Medulla oblongata (tissue), 1 donor: ENCODE measurements around the gene AQP12A.
"Not testable (repeated sequence)": the region's sequence is repeated elsewhere in the genome, so short reads cannot be mapped to it uniquely, and the experiment has no call there.

ENCODE experiments used
- DNase-seq: peaks from one replicate; pipeline ENCODE4 v3.0.0-alpha.2; 2015; ENCODE audit errors: extremely low spot score

AQP12A gene

DNA sequence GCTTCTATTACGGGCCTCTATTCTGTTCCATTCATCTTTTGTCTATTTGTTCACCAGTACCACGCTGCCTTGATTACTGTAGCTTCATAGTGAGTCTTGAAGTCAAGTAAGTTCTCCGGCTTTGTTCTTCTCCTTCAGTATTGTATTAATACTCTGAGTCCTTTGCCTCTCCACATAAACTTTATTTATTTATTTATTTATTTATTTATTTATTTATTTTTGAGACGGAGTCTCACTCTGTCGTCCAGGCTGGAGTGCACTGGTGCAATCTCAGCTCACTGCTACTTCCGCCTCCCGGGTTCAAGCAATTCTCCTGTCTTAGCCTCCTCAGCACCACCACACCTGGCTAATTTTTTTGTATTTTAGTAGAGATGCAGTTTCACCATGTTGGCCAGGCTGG, 31.8 kb upstream of the AQP12A start:
- not testable (repeated sequence) for DNase-seq

DNA sequence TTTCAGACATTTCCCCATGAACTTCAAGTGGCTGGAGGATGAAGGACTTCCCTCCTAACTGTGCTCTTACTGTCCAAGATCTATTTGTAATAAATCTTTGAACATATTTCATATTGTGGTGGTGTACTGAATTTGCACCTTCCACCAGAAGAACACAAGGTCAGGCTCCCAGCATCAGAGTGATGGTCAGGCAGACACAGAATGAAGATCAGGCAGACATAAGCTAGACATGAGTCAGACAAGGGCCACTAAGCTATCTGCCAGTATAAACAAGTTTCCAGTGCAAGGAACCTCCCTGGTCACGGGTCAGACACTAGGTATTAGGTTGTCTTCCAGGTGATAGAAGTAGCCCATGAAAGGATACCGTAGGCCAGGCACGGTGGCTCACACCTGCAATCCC, 29.0 kb upstream of the AQP12A start:
- DNase-seq: no peak

DNA sequence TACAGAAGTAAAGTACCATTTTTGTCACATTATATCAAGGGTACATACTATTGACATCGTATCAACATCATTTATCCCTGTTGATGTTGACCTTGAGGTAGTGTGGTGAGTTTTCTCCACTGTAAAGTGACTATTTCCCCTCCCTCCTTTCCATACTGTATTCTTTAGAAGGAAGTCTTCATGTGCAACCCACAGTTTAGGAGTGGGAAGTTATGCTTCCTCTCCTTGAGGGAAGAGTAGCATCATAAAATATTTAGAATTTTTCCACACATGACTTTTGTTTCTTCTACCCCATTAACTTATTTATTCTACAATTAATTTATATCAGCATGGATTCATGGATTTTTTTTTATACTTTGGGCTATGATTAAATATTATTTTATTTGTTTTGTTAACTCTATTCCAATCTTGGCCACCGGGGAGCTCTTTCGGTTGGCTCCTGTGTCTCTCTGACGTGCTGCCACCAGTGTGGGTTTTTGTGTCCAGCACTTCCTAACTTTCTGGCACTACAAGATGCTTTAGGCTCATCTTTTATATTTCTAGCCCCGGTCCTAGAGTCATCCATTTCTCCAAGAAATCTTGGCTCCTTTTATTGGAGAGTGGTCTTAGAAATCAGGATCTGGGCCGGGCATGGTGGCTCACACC, 28.0 kb upstream of the AQP12A start:
- DNase-seq: no peak

DNA sequence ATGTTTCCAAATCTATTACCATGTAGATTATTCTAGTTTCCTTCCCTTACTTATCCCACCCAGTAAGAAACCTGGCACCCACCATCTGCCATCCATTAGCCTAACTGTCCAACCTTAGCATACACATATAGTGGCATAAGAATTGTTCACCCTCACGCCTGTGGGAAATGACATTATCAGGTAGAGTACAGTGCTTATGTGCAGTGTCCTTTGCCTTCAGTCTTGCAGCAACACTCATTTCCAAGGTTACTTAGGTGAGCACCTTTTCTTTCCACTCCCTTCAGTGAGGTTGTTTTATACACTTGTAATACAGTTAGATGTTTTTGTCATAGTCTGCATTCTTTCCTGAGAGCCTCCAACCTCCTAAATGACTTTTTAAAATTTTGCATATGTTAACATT, 27.0 kb upstream of the AQP12A start:
- DNase-seq: no peak

DNA sequence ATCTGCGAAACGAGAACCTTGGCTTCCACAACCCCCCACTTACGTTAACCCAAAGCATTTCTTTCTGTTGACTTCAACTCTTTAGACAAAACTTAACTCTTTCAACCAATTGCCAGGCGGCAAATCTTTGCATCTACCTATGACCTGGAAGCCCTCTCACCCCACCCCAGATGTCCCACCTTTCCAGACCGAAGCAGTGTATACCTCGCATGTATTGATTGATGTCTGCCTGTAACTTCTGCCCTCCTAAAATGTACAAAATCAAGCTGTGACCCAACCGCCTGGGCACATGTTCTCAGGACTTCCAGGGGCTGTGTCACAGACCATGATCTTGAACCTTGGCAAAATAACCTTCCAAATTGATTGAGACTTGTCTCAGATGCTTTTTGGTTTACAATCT, 21.3 kb upstream of the AQP12A start:
- DNase-seq: no peak

DNA sequence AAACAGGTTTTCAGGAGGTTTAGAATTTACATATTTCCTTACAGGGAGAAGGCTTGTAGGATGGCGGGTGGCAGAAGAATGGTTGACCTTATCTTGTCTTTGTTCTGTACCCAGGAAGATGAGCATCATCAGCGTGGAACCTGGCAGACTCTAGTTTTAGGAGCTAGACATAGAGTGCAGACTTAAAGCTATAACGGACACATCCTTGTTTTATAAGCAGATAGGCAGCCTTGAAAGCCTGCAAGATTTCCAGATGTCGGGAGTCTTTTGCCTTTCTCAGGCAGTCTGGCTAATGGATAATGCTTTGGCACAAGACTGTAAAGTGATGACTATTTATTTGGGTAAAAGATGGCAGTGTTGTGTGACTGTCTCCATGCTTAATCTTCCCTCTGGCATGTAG, 20.7 kb upstream of the AQP12A start:
- DNase-seq: no peak

DNA sequence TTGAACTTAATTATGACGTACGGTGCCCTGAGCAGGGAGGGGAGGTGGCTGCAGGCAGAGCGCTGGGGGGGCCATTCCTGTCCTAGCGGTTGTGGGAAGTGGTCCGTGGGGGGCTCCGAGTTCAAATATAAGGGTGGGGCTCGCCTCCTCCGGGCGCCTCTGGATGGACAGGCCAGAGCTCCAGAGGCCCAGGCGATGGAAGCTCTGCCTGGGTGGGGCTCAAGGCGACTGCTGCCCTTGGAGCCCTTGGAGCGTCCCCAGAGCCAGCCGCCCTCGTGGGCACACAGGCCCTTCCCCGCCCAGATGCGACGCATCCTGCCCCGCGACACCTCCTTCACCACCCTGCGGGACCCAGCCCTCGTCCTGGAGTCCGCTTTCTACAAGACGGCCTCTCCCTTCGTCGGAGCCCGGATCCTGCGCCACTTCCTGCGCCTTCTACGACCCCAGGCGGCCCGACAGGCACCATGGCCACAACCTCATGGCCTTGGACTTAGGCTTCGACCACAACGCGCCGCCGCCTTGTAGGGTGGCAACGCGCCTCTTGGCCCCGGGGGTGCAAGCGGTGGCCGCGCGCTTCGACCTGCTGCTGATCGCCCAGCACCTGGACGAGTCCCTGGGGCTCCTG, 19.5 kb upstream of the AQP12A start:
- DNase-seq: no peak

DNA sequence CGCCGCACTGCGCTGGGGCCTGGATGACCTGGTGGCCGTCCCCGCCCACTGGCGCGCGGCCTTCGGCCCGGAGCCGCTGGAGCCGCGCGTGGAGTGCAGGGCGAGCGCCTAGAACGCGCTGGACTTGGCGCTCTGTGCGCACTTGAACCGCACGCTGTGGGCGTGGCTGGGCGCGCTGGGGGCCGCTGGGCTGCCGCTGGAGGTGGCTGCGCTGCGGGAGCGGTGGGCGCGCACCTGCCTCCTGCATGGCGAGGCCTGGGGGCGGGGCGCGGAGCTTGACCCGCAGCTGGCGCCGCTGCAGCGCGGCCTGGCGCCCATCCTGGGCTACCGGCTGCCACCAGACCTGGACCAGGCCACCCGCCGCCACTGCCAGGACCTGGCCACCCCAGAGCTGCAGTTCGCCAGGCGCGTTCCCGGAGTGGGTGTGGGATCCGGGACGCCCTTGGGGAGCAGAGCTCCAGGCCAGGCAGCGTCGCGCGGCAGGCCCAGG, 18.9 kb upstream of the AQP12A start:
- DNase-seq: no peak

DNA sequence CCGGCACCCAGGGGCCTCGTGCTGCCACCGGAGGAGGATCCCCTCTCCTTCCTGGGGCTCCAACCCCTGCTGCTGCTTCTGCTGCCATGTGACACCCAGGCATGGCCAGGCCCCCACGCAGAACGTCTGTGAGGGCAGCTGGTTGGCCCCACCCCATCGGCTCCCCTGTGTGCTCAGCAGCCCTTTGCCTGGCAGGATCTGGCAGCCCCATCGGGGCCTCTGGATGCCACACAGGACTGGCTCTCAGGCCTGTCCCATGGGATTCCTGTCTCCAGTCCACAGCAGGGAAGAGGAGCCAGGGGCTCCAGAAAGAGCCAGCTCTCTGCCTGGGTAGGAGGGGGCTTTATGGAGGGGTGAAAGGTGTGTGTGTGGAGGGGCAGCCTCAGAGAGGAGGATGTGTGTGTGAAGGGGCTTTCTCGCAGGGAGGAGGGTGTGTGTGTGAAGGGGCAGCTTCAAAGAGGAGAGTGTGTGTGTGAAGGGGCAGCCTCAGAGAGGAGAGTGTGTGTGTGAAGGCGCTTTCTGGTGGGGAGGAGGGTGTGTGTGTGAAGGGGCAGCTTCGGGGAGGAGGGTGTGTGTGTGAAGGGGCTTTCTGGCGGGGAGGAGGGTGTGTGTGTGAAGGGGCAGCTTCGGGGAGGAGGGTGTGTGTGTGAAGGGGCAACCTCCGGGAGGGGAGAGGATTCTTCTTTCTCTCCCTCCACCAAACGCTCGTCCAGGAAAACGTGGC, 17.0 kb upstream of the AQP12A start:
- not testable (repeated sequence) for DNase-seq

DNA sequence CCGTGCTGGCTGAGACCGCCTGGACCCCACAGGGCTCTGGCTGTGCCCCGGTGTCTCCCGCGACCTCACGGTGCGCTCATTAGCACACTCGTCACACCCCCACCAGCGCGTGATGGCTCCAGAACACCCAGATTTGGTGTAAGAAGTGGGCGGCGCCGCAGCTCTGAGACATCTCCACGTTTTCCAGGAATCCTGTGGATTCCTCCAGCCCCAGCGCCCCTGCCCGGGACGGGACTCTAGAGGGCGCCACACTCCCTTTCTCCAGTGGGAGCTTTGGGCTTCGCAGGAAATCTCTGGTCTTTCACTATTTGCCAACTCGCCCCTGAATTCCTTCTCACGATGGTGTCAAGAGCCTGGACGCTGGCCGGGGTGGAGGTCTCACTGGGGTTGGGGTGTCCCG, 16.3 kb upstream of the AQP12A start:
- DNase-seq: not testable (repeated sequence)

DNA sequence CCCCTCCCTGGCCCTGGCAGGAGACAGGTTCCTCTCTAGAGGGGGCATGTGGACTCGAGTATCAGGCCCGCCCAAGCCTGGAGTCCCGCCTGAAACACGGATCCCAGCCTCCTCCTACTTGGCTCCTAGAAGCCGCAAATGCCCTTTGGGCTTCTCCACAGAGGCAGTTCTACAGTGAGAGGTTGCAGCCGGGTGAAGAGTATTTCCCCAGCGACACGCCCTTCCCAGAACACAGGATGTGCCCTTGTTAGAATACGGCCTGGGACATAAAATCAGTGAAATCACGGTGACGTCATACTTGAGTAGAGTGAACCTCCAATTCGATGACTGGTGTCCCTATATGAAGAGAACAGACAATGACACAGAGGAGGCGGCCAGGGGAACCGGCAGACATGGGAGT, 13.6 kb upstream of the AQP12A start:
- not testable (repeated sequence) for DNase-seq

DNA sequence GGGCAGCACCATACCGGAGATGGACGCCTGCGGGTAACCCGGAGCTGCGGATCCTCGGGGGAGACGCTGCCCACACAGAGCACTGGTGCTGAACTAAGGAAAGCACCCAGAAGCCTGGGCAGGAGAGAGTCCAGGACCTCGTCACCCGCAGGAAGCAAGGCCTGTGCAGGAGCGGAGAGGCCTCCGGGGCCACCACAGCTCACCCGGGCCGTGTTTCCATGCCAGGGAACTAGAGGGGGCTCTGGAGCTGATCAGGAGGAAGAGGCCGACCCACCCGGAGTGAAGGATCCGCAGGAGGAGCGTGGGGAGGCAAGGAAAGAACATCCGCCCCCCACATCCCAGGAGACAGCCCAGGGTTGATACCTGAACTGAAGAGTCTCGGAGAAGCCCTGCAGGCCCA, 12.8 kb upstream of the AQP12A start:
- not testable (repeated sequence) for DNase-seq

DNA sequence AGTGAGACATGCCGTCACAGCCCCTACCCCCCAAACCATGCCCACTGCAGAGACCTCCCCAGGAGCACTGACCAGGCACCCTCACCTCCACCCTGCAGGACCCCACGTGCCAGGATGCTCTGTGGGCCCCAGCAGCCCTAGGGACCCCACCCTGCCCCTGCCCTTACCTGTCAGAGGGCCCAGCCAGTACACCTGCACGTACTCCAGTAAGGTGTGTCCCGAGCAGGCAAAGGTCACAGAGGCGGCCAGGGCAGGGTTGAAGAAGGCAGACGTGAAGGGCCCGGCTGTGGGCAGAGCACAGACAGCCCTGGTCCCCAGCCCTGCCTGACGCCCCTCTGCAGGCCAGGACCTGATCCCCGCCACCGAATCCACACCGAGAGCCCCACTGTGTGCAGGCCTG, 11.5 kb upstream of the AQP12A start:
- not testable (repeated sequence) for DNase-seq

DNA sequence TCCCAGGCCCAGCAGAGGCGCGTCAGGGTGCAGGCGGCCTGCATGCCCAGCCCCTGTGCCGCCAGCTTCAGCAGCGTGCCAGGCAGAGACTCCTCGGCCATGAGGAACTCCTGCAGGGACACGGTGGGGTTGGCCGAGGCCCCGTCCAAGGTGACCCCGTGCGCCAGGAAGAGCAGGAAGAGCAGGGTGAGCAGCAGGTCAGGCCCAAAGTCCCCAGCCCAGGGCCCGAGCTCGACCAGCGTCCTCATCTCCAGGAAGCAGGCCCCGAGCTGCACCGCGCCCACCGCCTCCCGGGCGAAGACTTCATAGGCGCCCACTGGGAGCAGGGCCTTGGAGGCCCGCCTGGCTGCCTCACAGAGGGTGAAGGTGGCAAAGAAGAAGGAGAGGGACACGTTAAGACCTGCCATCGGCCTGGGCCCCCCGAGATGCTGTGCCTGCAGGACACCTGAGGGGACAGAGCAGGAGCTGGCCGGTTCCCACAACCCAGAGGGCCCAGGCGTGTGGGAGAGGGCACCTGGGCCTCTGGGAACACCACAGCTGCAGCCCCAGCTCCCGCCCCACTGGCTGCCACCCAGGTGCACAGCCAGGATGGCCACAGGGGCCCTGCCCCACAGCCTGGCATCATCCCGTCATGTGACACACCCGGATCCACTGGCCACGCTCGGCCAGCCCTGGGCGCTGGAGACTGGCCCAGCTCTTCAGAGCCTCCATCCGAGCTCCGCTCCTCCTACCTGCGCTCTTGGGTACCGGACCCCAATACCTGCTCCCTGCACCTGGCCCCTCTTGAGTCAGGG, 9.0 kb upstream of the AQP12A start, which contains the start of gene AQP12B:
Gene AQP12B, minus strand, starts transcription at position 455 of the 794 bp plus-strand sequence. Its CDS starts 48 bp downstream, at position 407.
- DNase-seq: not testable (repeated sequence)

DNA sequence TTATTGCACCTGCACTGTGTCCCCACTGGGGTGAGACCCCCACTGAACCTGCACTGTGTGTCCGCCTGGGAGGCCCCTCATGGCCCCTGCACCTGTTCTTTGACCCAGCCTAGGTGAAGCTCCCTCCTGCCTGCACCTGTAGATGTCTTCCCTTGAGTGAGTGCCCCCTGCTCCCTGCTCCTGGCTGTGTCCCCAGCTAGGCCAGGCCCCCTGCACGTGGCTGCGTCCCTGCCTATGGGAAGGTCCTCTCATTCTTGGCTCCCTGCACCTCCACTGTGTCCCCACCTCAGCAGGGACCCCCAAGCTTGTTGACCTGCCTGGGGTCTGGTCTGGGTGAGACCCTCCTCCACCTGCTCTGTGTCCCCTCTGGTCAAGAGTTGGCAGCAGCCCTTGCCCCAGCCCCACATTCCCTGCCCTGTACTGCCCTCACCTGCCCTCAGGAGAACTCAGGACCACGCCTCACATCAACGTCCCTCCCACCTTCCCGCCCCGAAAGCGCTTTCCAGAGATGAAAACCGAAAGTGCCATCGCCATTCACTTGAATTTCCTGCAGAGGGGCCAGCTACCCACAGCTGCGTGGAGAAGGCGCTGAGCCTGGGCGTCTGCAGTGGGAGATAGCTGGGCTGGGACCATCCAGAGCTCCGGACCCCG, 8.2 kb upstream of the AQP12A start:
- DNase-seq: not testable (repeated sequence)

DNA sequence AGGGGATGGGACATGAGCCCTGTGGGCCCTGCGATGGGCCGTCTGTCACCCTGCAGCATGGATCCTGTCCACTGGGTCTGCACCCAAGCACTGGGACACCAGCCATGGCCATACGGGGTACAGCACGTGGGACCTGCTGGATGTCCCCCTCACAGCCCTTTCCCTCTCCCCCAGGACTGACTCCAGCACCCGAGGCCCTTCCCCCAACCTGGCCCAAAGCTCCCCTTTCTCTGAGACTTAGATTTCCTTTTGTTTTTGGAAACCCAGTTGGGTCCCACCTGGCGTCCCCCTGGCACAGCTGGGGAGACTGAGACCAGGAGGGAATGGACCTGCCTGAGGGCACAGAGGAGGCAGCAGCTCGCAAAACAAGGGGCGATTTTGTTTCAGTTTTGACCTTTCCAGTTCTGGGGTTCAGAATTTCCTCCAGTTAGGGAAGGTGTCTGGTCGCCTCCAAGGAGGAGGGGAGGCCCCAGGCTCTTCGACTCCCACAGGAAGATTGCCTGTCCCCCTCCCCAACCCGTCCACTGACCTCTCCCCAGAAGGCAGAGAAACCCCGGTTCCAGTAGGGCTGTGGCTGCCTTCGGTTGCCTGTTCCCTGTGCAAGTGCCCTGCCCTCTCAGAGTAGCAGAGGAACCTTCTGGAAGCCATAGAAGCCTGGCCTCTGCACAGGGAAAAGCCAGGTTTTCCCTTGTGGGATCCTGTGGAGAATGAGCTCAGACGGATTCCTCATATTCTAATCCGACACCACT, 7.5 kb upstream of the AQP12A start:
- DNase-seq: not testable (repeated sequence)

DNA sequence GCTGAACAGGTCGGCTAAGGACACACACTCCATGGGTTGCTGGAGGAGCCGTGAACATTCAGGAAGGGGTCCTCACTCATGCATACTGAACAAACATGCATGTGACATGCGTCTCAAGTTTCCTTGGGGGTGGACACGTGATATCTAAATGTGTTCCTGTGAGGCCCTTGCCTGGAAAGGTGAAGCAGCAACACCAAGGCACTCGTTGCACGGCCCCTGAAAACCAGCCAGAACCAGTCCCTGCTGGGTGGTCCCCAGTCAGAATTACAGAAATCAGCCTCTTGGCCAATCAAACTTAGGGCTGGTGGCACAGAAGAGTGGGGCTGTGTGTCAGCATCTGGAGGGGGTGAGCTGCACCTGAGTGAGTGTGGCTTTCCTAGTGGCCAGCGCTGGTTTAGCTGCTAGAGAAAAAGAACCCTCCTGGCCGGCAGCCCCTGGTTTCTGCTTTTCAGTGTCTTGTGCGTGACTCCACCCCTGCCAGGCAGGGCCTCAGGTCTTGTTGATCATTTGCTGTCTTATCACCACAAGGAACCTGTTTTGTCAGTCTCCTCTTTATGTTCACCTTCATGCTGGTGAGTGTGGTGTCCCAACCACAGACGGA, 5.8 kb upstream of the AQP12A start:
- DNase-seq: no peak

DNA sequence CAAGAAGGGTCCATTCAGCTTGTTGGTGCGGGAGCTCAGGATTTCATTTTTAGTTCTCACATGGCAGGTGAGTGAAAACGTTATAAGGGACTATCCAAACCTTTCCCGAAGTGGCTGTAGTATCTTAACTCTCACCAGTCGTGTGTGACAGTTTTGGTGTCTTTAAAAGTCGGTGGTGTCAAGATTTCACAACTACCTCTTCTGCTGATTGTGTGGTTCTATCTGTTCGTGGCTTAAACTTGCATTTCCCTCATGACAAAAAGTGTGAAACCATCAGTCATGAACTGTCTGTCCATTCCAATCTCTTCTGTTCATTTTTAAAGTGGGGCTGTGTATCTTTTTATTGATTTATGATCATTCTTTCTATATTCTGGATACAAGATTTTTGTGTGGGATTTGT, 5.2 kb upstream of the AQP12A start:
- no peak for DNase-seq

DNA sequence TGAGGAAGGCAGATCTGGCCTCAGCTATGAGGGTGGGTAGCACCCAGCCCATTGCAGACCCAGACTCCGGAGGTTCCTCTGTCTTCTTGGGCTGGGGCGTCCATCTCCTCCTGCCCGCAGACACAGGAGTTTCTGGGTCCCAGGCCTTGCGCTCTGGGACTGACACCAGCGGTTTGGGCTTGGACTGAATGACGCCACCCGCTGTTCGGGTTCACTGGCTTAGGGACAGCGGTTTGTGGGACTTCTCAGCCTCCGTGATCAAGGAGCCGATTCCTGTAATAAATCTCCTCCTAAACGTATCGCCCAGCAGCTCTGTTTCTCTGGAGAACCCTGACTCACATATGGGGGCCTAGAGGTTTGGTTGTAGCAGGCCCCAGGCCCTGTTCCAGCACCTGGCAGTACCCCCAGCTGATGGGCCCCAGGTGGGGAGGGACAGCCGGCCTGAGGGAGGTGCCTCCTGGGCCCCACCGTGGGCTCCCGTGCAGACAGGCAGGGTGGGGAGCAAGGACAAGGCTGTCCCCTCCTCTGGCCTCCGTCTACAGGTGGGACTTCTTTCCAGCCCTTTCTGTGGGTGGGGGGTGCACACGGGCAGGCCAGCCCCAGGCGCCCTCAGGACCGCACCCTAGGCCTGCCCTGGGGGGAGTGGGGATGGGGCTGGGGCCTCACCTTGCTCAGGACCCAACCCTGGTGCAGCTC, 4.5 kb upstream of the AQP12A start:
- DNase-seq: no peak
